ENCODE data around the gene PRG3. TPM values are rescaled to one million over a fixed set of nuclear protein-coding genes. Genes with fewer than 3 reads are reported as not detected.

PRG3 gene
- total and polyA plus RNA-seq, 8 donors = not detected

- TF ChIP-seq EP300 (IDR thresholded peaks at IDR 0.05) (no peak), POLR2A (IDR thresholded peaks at IDR 0.05) (no peak), POLR2AphosphoS5 (IDR thresholded peaks at IDR 0.05) (peak in 1 of 3 donors; percentile 30), CTCF (IDR thresholded peaks at IDR 0.05) (peak in 5 of 7 experiments; percentile 46 to 93 (median 89))
- WGBS, 5 donors = 17 to 24% (median 19%) methylated on average over 27 to 31 of the region's 31 CpGs
- Histone ChIP-seq H3K27ac (peak overlapping the region in 1 of 5 donors; percentile 25), H3K4me1 (peaks cover 0 to 14% (median 13%) of the 10 kb centered on the region in 4 donors), H3K27me3 (no peaks in the 10 kb centered on the region), H3K36me3 (no peaks in the 10 kb centered on the region), H3K4me3 (no peak overlapping the region), H3K9me3 (no peaks in the 10 kb centered on the region)
- DNase-seq = peak; percentile 74 to 83
- intact Hi-C loops (cut with DNase I; ENCODE audit: low total_unique reads) = loop anchor here (10.0 kb wide), 3 partner anchors 105 to 295 kb away; partner anchors contain the start of gene YPEL4
These were observed 31.3 kb downstream of the PRG3 start for GRCh38 chr11:57349491-57350274.

- WGBS, 5 donors = 89 to 95% (median 91%) methylated on average over 14 of the region's 14 CpGs
- Histone ChIP-seq H3K4me3 (no peak overlapping the region), H3K27ac (no peak overlapping the region), H3K27me3 (no peaks in the 10 kb centered on the region), H3K36me3 (no peaks in the 10 kb centered on the region), H3K4me1 (peaks cover 0 to 14% (median 13%) of the 10 kb centered on the region in 4 donors), H3K9me3 (no peaks in the 10 kb centered on the region)
- intact Hi-C loops (cut with DNase I; ENCODE audit: low total_unique reads) = loop anchor here (10.0 kb wide), 3 partner anchors 106 to 296 kb away; partner anchors contain the start of gene YPEL4
- DNase-seq = no peak
- TF ChIP-seq EP300 (IDR thresholded peaks at IDR 0.05) (no peak), CTCF (IDR thresholded peaks at IDR 0.05) (no peak), POLR2AphosphoS5 (IDR thresholded peaks at IDR 0.05) (no peak), POLR2A (IDR thresholded peaks at IDR 0.05) (no peak)
These were observed 32.2 kb downstream of the PRG3 start for GRCh38 chr11:57348636-57349313.

- DNase-seq = no peak
- 56 to 95% (median 75%) methylated on average over 5 to 7 of the region's 7 CpGs for WGBS, 5 donors
- Histone ChIP-seq H3K4me3 (no peak overlapping the region), H3K9me3 (no peaks in the 10 kb centered on the region), H3K4me1 (peaks cover 0 to 14% (median 13%) of the 10 kb centered on the region in 4 donors), H3K36me3 (no peaks in the 10 kb centered on the region), H3K27me3 (no peaks in the 10 kb centered on the region), H3K27ac (no peak overlapping the region)
- TF ChIP-seq EP300 (IDR thresholded peaks at IDR 0.05) = no peak
- TF ChIP-seq CTCF (IDR thresholded peaks at IDR 0.05) = no peak
- no peak for TF ChIP-seq POLR2AphosphoS5 (IDR thresholded peaks at IDR 0.05)
- TF ChIP-seq POLR2A (IDR thresholded peaks at IDR 0.05) = no peak
- intact Hi-C loops (cut with DNase I; ENCODE audit: low total_unique reads) = loop anchor here (10.0 kb wide), 3 partner anchors 107 to 297 kb away; partner anchors contain the start of gene YPEL4
These were observed 32.9 kb downstream of the PRG3 start for GRCh38 chr11:57348052-57348451.

- H3K9me3 ChIP-seq = no peaks in the 10 kb centered on the region
- intact Hi-C loops (cut with DNase I; ENCODE audit: low total_unique reads) = loop anchor here (10.0 kb wide), 3 partner anchors 107 to 297 kb away; partner anchors contain the start of gene YPEL4
- H3K36me3 ChIP-seq = no peaks in the 10 kb centered on the region
- TF ChIP-seq EP300 (IDR thresholded peaks at IDR 0.05) (no peak), CTCF (IDR thresholded peaks at IDR 0.05) (no peak), POLR2A (IDR thresholded peaks at IDR 0.05) (no peak), POLR2AphosphoS5 (IDR thresholded peaks at IDR 0.05) (no peak)
- DNase-seq = no peak
- H3K27ac ChIP-seq = no peak overlapping the region
- H3K4me1 ChIP-seq = peaks cover 0 to 14% (median 13%) of the 10 kb centered on the region in 4 donors
- no peaks in the 10 kb centered on the region for H3K27me3 ChIP-seq
- 83 to 93% (median 91%) methylated on average over 7 to 9 of the region's 9 CpGs for WGBS, 5 donors
- H3K4me3 ChIP-seq = no peak overlapping the region
These were observed 33.6 kb downstream of the PRG3 start for GRCh38 chr11:57347336-57347735.

All from stomach (tissue), 9 donors.